Stimulated activated CD4-positive, alpha-beta T cell treated with anti-CD3 and anti-CD28 coated beads, Interleukin-12 subunit alpha, Interleukin-12 subunit beta, amount 100 ng/mL, for 4 hours (primary cell): ENCODE measurements around the gene LRRFIP2.
"Not testable (repeated sequence)": the region's sequence is repeated elsewhere in the genome, so short reads cannot be mapped to it uniquely, and the experiment has no call there.

Experiments used
- DNase-seq: peaks from one replicate; pipeline ENCODE4 v3.0.0-alpha.2; 2020

The LRRFIP2 gene, protein sequence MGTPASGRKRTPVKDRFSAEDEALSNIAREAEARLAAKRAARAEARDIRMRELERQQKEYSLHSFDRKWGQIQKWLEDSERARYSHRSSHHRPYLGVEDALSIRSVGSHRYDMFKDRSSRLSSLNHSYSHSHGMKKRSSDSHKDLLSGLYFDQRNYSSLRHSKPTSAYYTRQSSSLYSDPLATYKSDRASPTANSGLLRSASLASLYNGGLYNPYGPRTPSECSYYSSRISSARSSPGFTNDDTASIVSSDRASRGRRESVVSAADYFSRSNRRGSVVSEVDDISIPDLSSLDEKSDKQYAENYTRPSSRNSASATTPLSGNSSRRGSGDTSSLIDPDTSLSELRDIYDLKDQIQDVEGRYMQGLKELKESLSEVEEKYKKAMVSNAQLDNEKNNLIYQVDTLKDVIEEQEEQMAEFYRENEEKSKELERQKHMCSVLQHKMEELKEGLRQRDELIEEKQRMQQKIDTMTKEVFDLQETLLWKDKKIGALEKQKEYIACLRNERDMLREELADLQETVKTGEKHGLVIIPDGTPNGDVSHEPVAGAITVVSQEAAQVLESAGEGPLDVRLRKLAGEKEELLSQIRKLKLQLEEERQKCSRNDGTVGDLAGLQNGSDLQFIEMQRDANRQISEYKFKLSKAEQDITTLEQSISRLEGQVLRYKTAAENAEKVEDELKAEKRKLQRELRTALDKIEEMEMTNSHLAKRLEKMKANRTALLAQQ

DNA sequence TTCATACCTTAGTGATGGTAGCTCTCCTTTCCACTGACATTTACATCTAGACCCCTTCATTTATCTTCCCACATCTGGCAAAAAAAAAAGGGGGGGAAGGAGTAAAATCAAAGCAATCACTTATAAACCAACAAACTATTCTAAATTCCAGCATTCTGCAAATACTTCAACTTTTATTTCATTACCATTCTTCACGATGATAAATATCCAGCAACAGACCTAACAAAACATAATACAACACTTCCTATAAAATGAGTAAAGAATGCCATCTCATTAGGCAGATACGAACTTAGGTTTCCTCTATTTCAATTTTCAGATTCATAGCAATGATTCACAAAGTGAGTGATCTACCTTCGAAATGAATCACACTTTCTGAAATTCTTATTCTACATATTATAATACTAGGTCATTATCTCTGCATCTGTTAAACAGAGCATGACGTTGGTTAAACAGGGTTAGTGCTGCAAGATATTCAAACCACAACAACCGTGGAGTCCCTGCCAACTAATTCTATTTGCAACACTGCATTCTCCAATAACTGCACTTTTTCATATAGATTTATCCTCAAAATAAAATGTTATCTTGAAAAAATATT lies at the start of gene LRRFIP2:
LRRFIP2 (minus strand) TSS at position 51 of the 595 bp plus-strand sequence. CDS start 25,599 bp downstream, outside the sequence.
- DNase-seq = no peak

DNA sequence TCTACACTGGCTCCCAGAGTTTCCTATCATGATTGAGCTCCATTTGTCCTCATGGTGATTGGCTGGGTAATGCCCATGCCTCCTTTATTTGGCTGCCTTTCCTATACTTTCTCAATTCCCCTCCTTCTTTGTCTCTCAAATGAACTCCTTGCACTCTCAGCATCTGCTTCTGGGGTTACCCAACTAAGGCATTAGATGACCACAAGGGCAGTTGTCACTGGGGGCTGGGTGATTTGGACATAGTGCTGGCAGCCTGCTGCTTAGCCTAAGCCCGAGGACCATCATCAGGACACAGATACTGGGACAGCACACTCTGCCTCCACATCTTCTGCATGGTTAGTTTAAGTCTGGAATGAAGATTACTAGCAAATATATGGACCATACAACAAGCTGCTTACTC lies 49.2 kb upstream of the LRRFIP2 start:
- DNase-seq = no peak

DNA sequence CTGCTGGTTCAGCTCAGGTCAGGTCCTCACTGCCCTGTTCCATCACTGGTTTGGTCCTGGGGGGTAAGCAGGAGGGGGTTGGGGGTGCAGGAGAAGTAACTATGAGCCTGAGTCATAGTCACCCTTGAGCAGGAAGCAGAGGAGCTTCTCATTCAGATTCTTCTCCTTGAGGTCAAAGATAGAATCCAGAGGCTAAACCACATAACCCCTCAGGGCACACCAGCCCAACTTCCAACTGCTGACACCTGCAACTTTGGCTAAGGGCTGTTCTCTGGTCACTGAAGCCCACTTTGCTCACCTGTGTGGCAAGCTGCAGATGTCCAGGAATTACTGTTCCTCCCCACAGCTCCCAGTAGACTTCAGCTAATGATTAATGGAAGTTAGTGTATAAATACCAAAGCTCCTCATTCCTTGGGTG lies 48.8 kb upstream of the LRRFIP2 start:
- DNase-seq = no peak

DNA sequence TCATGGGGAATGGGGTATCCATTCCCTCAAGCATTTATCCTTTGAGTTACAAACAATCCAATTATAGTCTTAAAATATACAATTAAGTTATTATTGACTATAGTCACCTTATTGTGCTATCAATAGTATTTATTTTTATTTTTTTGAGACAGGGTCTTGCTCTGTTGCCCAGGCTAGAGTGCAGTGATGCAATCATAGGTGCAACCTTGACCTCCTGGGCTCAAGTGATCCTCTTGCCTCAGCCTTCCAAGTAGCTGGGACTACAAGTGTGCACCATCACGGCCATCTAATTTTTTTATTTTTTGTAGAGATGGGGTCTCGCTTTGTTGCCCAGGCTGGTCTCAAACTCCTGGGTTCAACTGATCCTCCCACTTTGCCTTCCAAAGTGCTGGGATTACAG lies 48.2 kb upstream of the LRRFIP2 start:
- not testable (repeated sequence) for DNase-seq

DNA sequence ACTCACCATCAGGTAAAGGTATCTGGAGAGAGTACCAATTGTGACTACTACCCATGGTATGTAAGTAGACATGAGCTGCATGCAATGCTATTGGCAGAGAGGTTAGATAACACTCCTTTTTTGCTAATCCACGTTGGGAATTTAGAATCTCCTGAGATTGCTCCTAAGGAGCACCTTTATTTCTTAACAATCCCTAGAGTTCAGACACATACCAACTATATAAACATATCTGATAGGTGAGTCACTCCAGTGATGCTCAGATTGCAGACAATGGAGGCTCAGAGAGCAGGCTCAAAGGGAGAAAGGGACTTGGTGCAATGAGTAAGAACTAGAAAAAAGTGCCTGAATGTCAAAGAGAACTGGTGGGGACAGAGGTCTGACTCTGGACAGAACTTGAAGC lies 47.0 kb upstream of the LRRFIP2 start:
- DNase-seq = no peak

DNA sequence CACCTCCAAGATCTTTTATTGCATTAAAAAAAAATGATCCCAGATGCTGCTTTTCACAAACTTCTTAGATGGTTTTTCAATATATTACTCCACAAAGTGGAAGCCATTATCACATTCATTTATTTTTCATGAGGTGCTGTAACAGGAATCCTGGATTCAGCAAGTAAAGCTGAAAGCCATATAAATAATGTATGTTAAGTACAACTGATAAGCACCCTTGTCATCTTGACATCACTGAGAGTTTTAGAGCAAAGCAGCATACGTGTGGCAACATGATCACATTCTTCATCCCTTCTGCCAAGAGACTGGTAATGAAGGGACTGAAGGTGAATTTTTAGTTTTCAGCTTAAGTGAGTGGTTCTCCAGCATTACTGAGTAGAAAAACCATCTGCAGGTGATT lies 44.9 kb upstream of the LRRFIP2 start:
- DNase-seq = no peak

DNA sequence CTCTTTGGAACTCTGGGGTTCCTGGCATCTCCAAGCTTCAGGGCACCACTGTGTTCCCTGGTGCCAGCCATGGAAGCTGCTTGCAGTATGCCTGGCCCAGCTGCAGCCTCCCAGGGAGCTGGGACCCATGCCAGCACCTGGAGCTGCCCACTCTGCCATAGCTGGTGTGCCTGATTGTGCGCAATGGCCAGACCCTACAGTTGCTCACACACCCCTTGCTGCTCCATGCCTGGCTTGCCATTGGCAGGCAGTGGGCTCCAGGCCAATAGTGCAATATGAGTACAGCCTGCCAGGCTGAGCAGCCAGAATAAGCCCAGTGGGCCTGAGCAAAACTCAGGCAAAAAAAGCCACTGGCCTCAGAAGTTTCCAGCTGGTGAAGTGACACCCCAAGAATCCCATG lies 43.8 kb upstream of the LRRFIP2 start:
- DNase-seq = no peak

DNA sequence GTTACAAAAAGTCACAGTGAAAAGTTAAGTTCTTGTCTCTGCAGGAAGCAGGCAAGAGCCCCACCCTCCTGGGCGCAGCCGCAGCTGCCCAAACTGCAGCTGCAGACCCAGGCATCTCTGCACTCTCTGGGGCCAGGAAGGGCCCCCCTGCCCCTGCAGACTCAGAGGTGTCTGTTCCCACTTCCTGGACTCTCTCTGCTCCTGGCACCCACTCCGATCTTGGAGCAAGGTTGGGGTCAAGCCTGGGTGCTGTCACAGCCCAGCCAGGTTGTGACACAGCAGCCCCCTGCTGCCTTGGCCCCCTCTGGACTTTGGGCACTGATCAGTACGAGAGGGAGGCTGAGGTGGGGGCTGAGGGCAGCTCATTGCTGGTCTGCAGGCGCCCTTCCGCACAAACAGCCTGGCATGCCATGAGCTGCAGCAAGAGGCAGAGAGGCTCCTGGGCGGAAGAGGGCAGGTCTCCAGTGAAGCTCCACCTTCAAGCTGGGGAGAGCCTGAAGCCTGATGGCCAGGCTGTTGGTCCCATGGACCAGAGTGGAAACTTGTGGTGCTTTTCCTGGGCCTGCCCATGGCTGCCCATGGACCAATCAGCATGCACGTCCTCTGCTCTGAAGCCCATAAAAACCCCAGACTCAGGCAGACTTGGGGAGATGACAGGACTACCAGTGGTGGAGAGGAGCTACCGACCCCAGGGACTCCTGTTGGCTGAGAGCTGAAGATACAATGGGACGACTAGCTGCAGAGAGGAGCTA lies 42.9 kb upstream of the LRRFIP2 start:
- DNase-seq = no peak

DNA sequence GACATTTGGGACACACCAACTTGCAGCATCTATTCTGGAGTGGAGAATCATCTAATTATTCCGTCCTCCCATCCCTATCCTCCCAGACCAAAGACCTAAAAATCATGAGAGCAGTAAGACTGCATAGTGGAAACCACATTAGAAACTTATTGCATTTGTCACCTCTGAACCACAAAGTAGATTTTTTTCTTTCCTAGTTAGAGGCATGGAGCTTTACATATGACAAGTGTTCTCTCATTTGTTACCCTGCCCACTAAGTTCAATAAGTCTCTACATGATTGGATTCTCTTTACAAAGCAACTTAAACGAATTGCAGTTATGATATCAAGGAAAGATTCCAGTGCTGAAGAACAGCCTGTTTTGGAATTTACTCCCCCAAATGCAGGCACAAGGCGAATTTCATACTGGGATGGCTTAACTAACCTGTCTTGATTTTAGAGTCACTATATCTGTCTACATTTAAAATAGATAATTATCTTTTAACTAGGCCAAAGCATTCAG lies 42.3 kb upstream of the LRRFIP2 start:
- no peak for DNase-seq

DNA sequence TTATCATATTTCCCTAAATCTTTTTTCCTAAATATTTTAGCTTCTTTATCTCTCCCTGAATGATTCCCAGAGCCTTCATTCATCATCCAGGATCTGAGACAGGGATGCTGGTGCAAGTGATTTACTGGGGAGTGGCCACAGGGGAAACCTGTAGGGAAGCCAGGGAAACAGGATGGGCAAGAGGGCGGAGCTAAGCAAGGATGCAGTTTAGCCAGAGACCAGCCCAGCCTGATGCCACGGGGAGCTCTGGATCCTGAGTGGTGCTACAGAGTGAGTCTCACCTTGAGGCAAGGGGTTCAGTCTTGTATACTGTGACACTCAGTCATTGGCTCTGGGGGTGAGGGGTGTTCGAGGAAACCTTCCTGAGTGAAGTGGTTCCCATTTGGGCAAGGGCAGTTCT lies 39.7 kb upstream of the LRRFIP2 start:
- no peak for DNase-seq

DNA sequence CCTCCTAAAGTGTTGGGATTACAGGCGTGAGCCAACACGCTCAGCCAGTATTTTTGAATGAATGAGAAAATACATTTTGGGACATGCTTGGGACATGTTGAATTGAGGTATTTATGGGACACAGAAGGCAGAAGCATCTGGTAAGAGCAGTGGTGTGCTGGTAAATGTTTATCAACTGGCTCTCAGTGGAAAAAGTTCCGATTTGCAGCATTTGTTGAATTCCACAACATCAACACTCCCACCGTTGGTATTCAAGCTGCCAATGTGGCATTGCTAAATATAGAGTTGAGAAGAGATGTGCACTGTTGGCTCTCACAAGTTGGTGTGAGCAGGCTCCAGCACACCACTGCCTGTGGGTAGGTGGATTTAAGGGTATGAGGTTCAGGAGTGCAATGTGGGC lies 35.8 kb upstream of the LRRFIP2 start:
- DNase-seq = no peak

DNA sequence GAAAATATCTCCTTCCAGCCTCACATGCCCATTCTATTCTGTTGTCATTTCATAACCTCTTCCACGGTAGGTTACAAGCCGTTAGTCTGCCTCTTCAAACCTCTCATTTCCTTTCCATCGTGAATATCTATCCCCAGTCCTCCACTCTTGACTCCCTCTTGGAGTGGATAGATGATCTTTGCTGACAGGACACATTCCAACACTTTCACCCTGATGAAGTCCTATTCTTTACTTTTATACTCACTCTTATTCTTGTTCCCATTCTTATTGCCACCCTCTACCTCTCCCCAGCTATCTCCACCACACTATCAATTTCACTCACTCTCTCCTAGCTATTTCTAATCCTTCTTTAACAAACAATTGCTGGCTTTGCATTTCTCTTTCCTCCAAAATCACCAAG lies 34.2 kb upstream of the LRRFIP2 start:
- not testable (repeated sequence) for DNase-seq

DNA sequence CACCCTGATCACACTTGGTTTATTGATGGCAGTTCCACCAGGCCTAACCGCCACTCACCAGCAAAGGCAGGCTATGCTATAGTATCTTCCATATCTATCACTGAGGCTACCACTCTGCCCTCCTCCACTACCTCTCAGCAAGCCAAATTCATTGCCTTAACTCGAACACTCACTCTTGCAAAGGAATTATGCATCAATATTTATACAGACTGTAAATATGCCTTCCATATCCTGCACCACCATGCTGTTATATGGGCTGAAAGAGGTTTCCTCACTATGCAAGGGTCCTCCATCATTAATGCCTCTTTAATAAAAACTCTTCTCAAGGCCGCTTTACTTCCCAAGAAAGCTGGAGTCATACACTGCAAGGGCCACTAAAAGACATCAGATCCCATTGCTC lies 33.6 kb upstream of the LRRFIP2 start:
- not testable (repeated sequence) for DNase-seq

DNA sequence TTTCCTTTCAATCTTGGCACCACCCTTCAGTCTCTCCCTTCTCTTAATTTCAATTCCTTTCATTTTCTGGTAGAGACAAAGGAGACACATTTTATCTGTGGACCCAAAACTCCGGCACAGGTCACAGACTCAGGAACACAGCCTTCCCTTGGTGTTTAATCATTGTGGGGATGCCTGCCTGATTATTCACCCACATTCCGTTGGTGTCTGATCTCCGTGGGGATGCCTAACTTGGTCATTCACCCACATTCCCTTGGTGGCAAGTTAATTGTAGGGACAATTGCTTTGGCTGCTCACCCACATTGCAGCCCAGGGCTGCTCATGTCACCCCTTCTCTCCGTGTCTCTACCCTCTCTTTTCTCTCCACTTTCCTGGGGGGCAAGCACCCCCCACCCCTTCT lies 31.7 kb upstream of the LRRFIP2 start:
- DNase-seq = not testable (repeated sequence)

DNA sequence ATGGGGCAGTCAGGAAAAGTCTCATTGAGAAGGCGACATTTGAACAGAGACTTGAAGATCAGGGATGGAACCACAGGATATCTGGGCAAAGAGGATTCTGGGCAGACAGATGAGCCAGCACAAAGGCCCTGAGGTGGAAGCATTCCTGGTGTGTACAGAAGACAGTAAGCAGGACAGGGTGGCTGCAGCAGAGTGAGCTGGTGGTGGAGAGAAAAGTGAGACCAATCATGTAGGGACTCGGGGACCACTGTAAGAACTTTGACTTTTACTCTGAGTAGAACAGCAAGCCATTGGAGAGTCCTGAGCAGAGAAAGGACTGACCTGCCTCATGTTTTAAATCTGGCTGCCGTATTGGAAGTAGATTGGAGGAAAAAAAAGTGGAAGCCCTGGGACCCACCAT lies 29.9 kb upstream of the LRRFIP2 start:
- DNase-seq = no peak

DNA sequence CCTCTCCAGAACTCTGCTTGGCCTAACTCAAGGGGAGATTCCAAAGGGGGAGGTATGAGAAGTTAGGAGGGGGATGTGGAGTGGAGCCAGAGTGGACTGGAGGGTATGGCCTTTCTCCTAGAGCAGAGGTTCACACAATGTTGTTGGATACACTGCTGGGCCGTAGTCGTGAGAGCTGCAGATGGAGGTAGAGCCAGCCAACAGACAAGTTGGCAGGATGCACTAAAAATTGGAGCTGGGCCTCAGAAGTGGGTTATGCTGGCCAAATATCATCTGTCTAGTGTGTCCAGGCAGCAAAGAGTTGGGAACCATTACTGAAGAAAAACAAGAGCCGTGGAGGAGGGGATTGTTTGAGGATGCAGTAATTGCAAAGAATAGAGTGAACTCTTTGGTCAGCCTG lies 27.7 kb upstream of the LRRFIP2 start:
- DNase-seq = no peak

DNA sequence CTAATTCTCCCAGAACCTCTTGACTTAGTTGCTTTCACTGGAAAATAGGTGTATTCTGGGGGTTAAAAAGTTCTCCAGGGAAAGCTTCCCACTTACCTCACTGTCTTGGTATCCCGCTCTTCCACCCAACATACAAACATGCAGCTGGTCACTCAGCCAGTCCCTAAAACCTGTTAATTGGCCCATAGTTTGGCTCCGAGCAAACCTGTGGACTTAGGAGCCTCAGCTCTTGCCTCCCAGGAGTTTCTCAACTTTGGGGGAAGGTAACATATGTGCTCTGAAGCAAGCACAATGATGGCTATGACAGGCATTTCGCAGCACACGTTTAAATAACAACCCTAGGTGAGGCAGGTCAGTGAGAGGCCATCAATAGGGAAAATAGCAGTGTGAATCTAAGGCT lies 25.8 kb upstream of the LRRFIP2 start:
- no peak for DNase-seq

DNA sequence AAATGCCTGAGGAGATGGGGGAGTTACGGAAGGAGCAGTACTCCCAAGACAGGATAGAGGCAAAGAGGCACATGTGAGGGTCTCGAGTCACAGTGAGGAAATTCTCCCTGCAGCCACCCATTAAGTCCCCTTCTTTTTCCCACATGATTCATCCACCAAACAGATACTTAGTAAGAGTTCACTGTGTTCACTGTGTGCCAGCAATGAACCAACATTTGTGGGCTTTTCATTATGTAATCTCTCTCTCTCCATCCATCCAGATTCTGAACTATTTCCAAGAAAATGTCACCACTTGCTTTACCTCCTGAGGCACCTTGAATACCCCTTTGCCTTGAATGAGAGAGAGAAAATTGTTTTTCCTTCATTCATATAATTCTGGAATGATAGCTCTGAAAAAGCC lies 24.6 kb upstream of the LRRFIP2 start:
- no peak for DNase-seq

DNA sequence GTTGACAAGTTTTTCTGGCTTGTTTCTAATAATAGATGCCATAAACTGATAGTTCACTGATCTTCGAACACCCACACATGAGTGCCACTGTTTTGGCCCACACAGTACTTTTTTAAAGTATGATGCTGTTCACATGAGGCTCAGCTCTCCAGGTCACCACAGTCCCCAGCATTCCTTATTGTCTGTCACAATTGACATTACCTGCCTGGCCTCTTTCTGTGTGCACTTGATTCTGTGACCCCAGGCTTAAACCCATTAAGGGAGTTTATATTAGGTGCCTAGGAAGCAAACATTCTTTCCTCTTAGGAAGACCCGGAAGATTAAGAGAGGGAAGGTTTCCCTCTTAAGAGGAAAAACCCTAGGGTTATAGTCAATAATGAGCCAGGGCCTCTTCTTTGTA lies 24.2 kb upstream of the LRRFIP2 start:
- no peak for DNase-seq

DNA sequence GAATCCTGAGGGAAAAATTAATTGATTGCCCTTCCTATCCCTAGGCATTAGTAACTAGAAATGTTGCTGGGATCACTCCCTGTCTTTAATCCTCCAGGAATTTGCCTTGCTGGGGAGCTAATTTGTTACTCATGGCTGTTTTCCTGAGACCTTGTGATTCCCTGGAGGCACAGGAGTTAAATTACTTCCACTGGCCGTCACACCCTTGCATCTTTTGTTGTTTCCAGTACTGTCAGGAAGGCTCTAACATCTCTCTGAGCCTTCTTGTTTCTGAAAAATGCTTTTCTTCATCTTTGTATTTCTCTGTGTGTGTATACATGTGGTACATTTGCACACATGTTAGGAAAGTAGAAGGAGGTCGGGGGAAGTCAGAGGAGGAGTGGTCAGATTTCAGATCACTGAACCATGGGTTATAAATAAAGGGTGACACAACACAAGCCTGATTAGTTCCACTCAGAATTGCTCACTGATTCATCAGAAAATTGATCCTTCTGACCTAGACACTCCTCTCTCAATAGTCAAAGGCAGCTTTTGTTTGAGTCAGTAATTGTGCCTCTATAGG lies 23.5 kb upstream of the LRRFIP2 start:
- DNase-seq = no peak

DNA sequence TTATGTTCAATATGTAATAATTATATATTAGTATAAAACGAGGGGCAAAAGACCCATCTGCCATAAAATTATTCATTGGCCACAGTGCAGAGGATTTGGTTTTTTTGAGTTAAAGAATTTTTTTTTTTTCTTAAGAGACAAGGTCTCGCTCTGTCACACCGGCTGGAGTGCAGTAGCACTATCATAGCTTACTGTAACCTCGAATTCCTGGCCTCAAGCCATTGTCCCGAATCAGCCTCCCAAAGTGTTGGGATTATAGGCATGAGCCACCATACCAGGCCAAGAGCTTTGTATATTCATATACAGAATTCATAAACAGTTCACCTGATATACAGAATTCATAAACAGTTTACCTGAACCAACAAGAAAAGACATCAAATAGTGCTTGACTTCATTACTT lies 20.2 kb upstream of the LRRFIP2 start:
- DNase-seq = no peak

DNA sequence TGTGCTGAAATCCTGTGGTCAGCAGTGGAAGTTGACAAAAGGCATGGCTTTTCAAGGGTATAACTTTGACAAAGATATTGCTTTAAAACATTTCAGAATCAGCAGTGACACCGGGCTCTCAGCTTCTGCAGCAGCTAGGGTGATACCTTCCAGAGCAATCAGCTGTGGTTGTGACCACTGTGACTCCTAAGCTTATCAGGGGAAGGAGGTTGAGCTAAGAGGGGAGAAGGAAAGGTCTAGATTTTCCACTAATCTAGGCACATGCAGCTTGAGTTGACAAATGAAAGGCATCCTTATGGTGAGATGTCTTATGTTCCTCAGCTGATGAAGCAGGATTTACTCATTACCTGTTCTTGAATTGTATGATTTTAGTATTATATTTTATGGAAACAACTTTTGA lies 16.3 kb upstream of the LRRFIP2 start:
- no peak for DNase-seq

DNA sequence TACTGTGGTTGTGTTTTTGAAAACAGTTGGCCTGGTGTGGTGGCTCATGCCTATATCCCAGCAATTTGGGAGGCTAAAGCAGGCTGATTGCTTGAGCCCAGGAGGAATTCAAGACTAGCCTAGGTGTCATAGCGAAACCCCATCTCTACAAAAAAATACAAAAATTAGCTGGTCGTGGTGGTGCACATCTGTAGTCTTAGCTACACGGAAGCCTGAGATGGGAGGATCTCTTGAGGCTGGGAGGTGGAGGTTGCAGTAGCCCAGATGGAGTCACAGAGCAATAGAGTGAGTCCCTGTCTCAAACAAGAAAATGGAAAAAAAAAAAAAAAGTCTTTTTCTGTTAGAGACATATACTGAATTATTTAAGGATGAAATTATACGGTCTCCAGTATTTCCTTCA lies 14.7 kb upstream of the LRRFIP2 start:
- no peak for DNase-seq
